ENCODE data around the gene KCNAB1. TPM values are rescaled to one million over a fixed set of nuclear protein-coding genes. Genes with fewer than 3 reads are reported as not detected.
"Not testable (repeated sequence)": the region's sequence is repeated elsewhere in the genome, so short reads cannot be mapped to it uniquely, and the experiment has no call there.

KCNAB1 gene
- polyA plus RNA-seq, 10 donors = 4.2 to 7.1 (median 5.2) TPM

DNA sequence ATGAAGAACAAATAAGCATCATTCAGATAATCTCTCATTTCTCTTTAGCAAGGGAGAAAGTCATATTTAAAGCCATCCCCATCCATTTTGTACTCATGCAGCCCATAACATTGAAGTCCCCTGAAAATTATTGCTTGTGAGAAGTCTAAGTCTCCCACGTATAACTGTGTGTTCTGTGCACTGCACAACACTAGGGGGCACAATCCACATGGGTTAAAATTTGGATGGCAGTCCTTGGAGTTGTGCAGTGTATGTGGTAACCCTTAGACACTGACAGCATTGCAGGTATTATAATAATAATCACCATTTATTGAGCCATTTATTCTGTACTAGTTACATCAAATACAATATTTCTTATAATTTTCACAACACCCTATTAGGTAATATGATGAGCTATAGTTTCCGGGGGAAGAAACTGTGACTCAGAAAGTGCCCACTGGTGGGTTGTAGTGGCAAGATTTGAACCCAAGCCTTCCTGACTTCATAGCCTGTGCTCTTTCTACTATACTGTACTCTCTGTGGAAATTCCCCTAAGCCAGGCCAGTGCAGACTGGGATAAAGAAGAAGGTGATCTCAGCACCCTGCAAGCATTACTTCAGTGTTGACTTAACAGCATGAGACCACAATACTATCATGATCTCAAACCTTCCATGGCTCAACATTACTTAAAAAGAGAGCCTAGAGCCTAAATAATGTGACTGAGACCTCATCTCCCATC, 15.7 kb downstream of the KCNAB1 start:
- no peak for DNase-seq

DNA sequence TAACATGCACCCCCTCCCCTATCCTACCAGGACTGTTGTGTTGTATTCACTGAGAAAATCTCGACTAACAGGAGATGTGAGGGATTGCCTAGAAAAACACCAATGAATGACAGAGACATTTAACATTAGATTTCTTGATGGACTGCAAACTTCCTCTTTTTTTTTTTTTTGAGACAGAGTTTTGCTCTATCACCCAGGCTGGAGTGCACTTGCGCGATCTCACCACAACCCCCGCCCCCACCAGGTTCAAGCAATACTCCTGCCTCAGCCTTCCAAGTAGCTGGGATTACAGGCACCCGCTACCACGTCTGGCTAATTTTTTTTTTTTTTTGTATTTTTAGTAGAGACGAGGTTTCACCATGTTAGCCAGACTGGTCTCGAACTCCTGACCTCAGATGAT, 17.0 kb downstream of the KCNAB1 start:
- DNase-seq = not testable (repeated sequence)

DNA sequence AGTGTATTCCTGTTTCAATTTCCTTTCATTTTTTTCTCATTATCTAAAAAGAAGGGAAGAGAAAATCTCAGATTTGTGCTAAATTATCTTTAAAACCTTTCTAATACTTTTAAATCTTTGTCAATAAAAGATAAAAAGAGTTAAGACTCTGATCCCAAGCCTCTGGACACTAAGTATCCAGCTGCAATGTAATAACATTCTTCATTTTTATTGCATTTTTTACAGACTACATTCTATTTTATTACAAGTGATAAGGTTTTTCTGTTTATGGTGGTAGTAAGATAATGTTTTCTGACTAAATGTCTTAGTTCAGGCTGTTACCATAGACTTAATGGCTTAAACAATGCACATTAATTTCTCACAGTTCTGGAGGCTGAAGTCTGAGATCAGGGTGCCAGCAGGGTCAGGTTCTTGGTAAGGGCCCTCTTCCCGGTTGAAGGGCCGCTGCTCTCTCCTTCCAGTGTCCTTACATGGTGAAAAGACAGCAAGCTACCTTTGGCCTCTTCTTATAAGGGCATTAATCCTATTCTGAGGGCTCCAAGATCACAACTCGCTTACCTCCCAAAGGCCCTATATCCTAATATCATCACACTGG, 19.7 kb downstream of the KCNAB1 start:
- no peak for DNase-seq

DNA sequence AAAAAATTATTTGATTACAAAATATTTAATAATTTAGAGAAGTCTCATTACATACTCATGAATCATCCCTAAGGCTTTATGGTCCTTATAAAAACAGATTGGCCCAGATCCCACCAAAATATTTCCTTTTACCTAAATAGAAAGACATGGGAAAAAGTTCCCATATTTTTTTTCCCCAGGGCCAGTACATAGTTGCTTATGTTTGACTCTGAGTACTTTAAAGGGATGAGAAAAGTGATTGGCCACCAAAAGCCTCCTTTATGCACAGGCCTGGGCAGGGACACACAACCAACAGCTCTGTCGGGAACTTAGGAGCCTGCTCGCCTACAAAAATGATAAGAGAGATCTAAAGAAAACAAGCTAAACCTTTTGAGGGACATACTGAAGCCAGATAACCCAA, 22.3 kb downstream of the KCNAB1 start:
- DNase-seq = no peak

DNA sequence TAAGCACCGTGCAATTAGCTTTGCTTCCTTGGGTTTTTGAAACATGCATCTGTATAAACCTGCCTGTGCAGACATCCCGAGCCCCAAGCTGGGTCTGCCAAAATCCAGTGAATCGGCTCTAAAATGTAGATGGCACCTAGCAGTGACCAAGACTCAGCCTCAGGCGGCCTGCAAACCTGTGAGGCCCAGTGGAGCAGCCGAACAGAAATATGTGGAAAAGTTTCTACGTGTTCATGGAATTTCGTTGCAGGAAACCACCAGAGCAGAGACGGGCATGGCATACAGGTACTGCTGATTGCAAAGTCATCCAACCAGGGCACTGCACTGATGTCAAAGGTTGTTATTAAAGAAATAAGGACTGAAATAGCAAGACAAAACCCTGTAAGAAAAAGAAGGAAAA, 22.8 kb downstream of the KCNAB1 start:
- DNase-seq = no peak

DNA sequence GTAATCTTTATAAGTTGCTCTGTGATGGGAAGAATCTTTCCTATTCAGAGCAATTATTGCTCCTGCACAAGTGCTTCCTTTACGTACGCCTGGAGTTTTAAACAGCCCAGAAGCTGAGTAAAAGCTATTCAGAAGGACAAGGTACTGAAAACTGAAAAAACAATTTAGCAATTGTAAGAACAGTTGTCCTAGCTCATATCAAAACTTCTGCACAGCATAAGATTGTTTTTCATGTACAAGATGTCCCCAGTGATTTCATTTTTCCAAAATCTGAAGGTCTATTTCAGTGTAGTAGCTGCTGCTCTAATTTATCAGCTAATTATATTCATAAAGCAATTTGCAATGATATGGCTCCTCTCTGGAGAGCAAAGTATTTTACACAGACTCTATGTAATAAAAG, 23.7 kb downstream of the KCNAB1 start:
- no peak for DNase-seq

DNA sequence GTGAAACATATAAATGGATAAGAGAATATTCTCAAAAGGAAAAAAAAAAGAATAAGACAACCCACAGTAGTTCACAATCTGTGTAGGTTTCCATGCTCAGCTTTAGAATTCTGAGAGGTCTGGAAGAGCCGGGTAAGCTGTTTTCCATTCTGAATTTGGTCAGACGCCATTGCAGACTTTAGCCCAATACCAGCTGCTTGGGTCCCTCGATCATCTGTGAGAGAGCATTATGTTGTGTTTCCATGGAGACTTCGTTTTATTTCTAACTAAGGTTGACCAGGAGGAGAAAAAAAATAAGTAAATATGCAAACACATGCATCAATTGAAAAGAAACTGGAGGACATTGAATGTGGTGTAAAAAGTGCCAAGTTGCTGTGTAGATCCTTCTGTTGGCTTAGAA, 25.5 kb downstream of the KCNAB1 start:
- DNase-seq = peak in 2 of 3 donors; percentile 70 to 82

DNA sequence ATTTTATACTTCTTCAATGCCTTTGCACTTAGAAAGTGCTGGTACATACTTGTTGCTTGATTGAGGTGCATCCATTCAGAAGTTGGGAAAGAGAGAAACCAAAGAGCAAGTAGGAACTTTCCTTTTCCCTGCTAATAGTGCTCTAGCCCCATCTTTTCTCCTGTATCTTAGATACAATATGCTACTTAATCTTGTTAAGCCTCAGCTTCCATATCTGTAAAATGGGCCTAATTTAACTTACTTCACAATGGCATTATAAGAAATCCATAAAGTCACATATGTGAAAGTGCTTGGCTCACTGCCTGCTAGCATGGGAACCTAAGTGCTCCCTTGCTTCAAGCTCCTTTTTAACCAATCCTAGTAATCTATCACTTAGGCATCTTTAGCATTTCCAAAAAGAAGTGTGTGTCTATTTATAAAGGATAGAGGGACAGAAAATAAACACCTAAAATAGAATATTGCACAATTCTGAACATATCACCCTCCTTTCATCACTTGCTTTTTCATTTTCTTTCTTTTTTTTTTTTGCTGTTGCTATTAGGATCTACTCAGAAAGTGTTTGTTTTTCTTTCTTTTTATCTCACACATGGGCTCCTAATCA, 28.1 kb downstream of the KCNAB1 start:
- no peak for DNase-seq

DNA sequence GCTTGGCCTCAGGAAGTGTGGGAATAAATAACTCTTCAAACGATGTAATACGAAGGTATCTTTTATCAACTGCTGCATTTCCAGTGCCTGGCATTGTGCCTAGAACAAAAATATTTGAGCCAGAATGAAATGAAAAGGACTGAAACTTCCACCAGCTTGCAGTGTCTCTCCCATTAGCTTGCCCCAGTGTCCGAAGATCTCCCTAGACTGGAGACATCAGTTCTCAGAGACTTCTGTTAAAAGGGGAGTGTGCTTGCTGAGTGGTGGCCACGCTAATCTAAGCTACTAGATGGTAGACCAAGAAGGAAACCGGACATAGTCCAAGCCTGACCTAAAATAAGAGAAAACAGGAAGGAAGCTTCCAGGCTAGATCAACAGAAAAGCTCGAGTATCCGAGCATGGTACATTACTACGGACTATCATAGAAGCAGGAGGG, 28.6 kb downstream of the KCNAB1 start:
- peak in 1 of 3 donors; percentile 46 for DNase-seq

DNA sequence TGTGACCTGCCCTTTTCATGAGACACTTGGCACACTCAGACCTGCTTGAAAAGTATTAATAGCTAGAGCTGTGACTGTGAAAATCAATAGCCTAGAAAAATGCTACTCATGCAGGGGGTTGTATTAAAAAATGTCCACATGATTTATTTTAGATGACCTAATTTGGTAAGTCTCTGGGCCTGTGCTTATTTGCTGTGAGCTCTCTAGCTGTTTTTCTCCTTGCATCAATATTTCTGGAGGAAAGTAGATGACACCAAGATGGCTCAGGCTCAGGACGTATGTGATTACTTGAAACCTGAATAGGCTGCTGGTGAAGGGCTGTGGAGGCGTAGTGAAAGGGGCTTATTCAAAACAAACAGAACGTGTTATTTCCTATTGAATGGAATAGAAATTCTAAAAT, 29.5 kb downstream of the KCNAB1 start:
- DNase-seq = peak in 1 of 3 donors; percentile 57

DNA sequence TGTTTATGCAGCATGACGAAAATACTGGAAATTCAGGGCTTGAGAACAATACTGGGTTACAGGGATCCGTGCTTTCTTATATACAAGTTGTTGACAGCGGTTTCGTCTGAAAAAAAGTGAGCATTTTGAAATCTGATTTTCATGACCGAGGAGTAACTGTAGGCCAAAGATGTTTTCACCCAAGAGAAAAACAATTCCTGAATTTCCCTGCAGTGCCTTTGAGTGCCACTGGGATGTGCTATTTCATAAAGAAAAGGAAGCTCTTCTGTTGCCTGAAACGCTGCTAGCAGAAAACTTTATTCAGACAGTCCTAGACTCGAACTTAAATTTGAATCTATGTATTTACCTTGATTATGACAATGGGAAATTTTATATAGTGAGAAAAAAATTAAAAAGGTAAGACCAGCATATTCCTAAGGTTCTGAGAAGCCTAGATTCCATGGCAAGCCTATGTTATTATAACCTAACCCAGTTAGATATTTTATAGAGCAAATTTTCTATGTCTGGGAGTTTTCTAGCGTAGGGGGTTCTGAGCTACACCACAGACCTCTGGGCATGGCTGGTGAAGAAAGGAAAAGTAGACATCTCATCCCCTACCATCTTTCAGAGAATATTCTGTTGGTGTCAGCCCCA, 30.2 kb downstream of the KCNAB1 start:
- DNase-seq = peak; percentile 72 to 87 (median 75)

DNA sequence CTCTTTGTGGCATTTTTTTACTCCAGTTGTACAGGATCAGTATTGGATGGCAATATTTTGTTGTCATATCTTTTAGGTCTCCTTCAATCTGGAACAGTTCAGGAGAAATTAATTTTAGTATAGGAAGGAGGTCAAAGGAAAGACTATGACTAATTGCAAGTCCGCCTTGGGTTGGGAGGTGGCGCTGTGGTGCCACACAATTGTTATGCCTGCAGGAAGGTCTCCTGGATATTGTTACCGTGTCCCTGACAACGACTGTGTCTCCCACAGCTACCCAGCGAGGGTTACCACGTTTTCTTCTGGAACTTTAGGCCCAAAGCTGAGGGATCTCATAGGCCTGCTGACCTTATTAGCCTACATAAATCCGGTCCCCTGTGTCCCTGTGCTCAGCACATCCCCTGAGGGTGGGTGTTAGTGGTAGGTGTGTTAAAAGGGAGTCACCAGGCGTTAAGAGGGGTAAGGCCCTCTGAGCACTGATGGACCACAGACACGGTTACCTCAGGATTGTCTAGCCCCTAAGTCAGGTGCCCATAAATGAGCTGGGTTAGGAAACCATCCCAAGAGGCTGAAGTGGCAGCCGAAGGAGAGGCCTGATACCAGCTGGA, 31.5 kb downstream of the KCNAB1 start:
- DNase-seq = peak in 2 of 3 donors; percentile 64 to 79

DNA sequence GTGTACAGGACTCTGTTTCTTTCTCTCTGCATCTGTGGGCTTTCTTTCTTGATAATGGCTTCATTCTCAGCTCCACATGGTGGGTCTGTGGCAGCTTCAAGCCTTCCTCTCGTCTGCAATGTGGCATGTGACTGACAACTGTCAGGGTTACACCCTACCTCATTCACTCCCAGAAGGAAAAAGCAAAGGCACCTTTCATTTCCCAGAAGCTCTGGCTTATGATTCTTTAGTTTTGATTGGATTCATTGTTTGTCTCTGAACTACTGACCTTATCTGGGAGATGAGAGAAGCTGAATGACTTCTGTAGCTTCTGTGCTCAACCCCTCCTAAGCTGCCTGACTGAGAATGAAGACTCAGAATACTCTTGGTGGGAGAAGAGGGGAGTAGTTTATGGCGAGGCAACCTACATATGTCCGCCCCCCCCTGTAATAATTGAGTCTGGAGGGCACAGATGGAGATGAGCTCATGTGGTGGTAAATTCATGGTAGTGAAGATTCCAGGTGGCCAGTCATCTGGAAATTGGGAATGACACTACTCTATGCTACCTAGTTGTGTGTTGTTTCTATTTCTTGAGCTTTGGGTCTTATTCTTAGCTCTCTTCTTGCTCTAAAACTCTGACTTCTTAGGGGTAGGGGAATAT, 38.4 kb downstream of the KCNAB1 start:
- no peak for DNase-seq

DNA sequence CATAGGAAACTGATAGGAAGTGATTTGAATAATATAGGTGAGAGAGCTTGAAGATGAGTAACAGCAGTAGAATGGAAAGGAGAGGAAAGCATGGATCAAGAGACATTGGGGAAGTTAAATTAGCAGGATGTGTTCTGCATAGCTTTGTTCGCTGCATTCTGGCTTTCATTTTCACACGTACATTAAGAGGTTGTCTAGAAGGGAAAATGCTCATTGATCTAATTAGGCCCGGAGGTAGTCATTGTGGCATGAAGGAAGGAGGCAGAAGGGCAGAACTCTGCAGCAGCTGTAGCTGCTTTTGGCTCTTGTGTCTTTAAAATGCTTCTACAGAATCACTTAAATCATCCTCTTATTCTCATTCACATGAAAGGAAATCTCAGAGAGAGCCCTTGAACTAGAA, 40.3 kb downstream of the KCNAB1 start:
- DNase-seq = no peak

DNA sequence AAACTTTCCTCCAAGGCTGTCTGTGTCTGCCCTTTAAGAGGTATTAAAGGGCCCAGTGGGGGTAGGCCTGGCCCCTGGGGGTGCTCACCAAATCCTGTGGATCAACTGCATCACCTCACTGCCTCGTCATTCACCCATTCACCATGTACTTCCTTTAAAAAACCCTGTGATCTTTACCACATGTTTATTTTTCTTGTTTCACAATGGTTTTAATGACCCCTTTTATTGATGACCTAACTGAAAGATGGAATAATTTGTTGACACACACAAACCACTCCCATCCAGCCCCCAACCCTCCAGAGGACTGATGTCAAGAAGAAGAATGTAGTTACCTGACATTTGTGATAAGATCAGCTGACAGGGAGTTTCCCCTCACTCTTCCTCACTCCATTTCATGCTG, 40.8 kb downstream of the KCNAB1 start:
- DNase-seq = no peak

DNA sequence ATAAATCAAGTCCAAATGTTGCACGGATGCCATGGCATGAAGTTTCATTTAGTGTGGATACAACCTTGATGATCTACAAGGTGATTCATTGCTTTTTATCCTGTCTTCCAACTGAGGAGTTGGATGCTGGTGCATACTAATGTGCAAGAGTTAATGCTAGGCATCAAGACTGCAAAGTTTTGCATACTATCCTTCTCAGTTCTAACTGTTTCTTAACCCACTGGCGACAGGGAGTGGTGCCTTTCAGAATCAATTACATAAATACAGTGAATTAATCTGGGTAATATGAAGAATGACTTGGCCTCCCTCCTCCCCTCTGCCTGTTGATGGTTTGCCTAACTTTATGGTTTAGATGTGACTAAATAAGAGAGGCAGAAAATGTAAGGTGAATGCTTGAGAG, 43.5 kb downstream of the KCNAB1 start:
- no peak for DNase-seq

DNA sequence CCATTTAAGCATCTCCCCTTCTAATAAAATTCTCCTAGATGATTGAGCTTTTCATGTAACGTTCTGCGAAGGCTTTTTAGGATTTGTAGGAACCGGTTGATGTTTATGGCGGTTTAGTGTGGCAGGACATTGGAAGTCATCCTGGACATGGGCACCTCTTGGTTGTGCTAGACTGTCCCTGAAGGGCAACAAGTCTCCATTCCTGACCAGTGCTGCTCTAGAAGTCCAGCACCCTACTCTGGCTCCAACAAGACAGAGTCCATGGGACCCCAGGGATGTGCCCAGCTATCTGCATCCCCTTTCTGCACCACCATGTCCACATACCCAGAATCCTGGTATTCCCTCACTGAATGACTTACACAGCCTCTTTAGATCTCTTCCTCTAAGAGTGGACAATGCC, 46.4 kb downstream of the KCNAB1 start:
- no peak for DNase-seq

DNA sequence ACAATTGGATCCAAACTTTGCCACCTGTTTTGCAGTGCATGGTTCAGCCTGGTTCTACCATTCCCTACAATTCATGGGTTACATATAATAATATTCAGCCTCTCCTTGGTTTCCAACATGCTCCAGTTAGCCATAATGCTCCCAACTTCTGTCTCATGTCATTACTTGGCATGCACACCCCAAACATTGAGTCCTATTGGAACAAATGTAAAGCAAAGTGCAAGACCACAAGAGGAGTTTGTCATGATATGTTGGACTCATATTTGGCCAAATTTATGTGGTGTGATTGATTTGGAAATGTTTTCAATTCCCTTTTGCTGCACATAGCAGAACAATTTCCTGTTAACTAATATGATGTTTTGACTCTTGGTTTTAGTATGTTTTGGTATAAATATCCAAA, 50.2 kb downstream of the KCNAB1 start:
- DNase-seq = peak in 2 of 3 donors; percentile 53 to 77

DNA sequence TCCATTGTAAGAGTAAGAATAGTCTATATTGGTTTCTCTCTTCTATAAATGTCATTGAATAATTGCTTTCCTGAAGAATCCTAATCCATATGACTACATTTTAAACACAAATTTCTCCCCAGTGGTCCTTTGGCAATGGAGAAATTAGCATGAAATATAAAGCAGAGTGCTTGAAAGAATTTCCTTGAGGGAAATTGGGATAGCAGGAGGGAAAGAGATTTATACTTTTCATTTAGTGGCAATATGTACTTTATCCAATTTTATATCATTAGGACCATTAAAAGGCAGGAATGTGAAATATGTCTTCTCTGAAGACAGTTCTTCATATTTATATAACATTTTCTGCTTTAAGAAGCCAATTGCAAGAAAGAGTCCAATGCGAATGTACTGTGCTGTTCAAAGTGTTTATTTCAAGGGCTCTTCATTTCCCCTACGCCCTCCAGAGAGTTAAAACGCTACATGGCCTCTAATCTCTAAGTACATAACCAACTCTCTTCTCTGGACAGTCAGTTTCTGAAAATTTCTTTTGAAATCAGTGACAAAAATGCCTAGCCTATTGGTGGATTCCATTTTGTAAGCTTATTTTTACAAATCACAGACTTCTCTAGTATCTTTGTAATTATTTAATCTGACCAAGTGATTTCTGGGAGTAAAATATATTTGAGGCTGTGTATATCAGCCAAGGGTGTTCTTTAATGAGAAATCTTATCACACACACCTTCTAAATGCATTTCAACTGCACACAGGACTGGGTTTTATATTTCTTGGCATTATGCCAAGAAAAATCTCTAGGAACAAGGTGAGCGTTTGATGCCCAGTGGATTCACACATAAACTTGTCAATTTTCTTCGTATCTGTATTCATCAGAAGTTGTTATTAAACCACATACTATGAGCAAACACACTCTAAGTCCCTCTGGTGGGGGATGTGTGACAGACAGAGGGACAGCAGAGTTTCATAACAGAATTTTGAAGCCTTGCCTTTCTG, 51.2 kb downstream of the KCNAB1 start:
- peak in 2 of 3 donors; percentile 58 to 73 for DNase-seq

DNA sequence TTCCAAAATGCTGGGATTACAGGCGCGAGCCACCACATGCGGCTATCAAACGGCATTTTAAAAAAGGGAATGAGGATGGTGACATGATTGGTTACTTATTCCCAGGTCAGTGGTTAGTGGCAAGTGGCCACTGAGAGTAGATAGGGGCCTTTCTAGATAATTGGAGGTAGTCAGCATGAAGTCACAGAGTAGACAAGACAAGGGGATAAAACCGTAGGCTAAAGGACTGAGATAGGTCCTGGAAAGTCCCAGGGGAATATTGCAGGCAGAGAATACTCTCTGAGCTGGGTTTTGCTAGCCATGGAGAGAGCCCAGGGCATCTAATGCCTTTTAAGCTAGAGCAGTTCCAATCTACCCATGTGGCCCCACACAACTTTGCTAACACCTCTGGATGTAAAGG, 52.2 kb downstream of the KCNAB1 start:
- no peak for DNase-seq

All from muscle of back (tissue), 11 donors.